Heart left ventricle (tissue), 16 donors: Measurements from ENCODE around the gene ZFP36. TPM values are rescaled to one million over a fixed set of nuclear protein-coding genes. Genes with fewer than 3 reads are reported as not detected.

Experiments
- ATAC-seq, 4 donors: fragments of 200-7000 bp; cut with Tn5 transposase; one replicate each; pipeline ENCODE4 v1.9.1; 2020 to 2022; ENCODE audit warnings: moderate library complexity in 4 of 4, mild to moderate bottlenecking in 3 of 4, moderate number of reproducible peaks in 1 of 4
- DNase-seq, 5 donors: peaks; one replicate each; pipeline ENCODE4 v3.0.0-alpha.2; 2020
- H3K27ac ChIP-seq, 12 donors: fragments of 200-600 bp; sonication (generic) in 4 of 12; one replicate each; pipeline versions ENCODE4 v1.5.0 to v1.8.0; 2016 to 2022; ENCODE audit warnings: mild to moderate bottlenecking in 2 of 12
- H3K27me3 ChIP-seq, 9 donors: fragments of 200-600 bp; sonication (generic) in 2 of 9; one replicate each; pipeline versions ENCODE4 v1.5.1 to v1.8.0; 2016 to 2022; ENCODE audit warnings: mild to moderate bottlenecking in 3 of 9
- H3K36me3 ChIP-seq, 9 donors: fragments of 200-600 bp; sonication (generic) in 2 of 9; one replicate each; pipeline versions ENCODE4 v1.5.0 to v1.8.0; 2018 to 2022; ENCODE audit warnings: mild to moderate bottlenecking in 2 of 9
- H3K4me1 ChIP-seq, 12 donors: fragments of 200-600 bp; sonication (generic) in 4 of 12; one replicate each; pipeline versions ENCODE4 v1.5.0 to v1.8.0; 2016 to 2022; ENCODE audit warnings: mild to moderate bottlenecking in 3 of 12
- H3K4me3 ChIP-seq, 12 donors: fragments of 200-600 bp; sonication (generic) in 4 of 12; one replicate each; pipeline versions ENCODE4 v1.5.0 to v1.8.0; 2017 to 2022; ENCODE audit warnings: mild to moderate bottlenecking in 9 of 12, moderate library complexity in 4 of 12
- H3K9me3 ChIP-seq, 12 donors: fragments of 200-600 bp; sonication (generic) in 4 of 12; one replicate each; pipeline versions ENCODE4 v1.5.0 to v1.8.0; 2016 to 2022; ENCODE audit warnings: mild to moderate bottlenecking in 1 of 12
- CTCF ChIP-seq, 12 donors: fragments of 200-600 bp; sonication (generic) in 4 of 12; IDR thresholded peaks; one replicate each; pipeline versions ENCODE4 v1.5.0 to v1.8.0; 2018 to 2022; ENCODE audit warnings: antibody characterized with exemption in 12 of 12, mild to moderate bottlenecking in 5 of 12
- POLR2A ChIP-seq, 2 donors: fragments of 450-650 bp; IDR thresholded peaks; one replicate each; pipeline ENCODE4 v1.6.1; 2017; ENCODE audit warnings: antibody characterized with exemption in 2 of 2, mild to moderate bottlenecking in 2 of 2, moderate library complexity in 2 of 2
- WGBS, 4 donors: extraction: QIAGEN DNeasy Blood & Tissue Kit in 2 of 4; methylation state at CpG; one replicate each; pipeline versions ENCODE4 v1.1.5 to v1.1.7; 2013 to 2018; 5-methylcytosine and 5-hydroxymethylcytosine counted together
- intact Hi-C, 10 donors: fragments of 100-400 bp; cut with DNase I; formaldehyde crosslinking; loops; one replicate each; pipeline versions ENCODE4 v1.11.1 to v1.14.2; 2022
- polyA plus RNA-seq, 2 donors: library from polyadenylated mRNA; stranded (reverse); fragments of 200-250 nt; gene quantifications; one replicate each; pipeline ENCODE4 v1.2.3, GENCODE V29; 2013
- total RNA-seq, 9 donors: library from RNA; depleted of rRNA in 2 of 9; stranded (reverse); fragments of >200 nt in 2 of 9; fragmentation: NEBNext Ultra II Directional in 3 of 9; extraction: Animal tissue kit (Norgen Biotek cat#: 25700) in 3 of 9; gene quantifications; one replicate each; pipeline versions ENCODE4 v1.1.0 to v1.2.4, GENCODE V29; 2016 to 2023
- donor health status: ischemic (EF 13 %, LVEDD 7.1; RV severe dilation, severe dysfunction).
- donor health status: healthy with polysubstance abuse.
- donor health status: DM: no; HTN: yes; CAD: no.
- donor health status: DM: no; HTN: no; CAD: no.
- donor health status: ischemic (EF 25% LVEDD 6.9; RV normal size, moderate dysfunction).
- donor health status: ischemic (EF 25% LVEDD 5.7; RV mildly dilated, moderate dysfunction).
- donor health status: healthy.
- donor health status: DM: yes; HTN: yes; CAD: no.
- donor health status: ischemic (EF 35%, LVEDD 5.7; RV mildly dilated, moderate dysfunction).
- donor health status: nonischemic (EF 11% LVEDD 7.7; RV severe dilation, severe dysfunction).
- donor health status: DM: yes; HTN: yes; CAD: no.
- donor health status: PGD.
- donor health status: ischemic (EF 29% LVEDD 5.4; RV normal size, mild dysfunction).
- donor health status: nonischemic (EF 23%, LVEDD 6.1; RV moderate dilation, normal function).

Gene ZFP36
- total and polyA plus RNA-seq, 11 donors = 16.1 to 145 (median 51.1) TPM

- no peak for TF ChIP-seq POLR2A (IDR thresholded peaks at IDR 0.05)
- peak; percentile 87 to 99 (median 94) for TF ChIP-seq CTCF (IDR thresholded peaks at IDR 0.05)
- intact Hi-C loops = loop anchor here in 8 of 10 donors (1.0 to 10.0 kb wide), 14 partner anchors 9 to 289 kb away; partner anchors contain the start of genes PAK4 (in 2 of the 8), RPS16 (in 2 of the 8), SAMD4B (in 2 of the 8) and EID2B (in 1 of the 8)
- Histone ChIP-seq H3K4me1 (peaks cover 7 to 60% (median 36%) of the 10 kb centered on the region in 12 donors), H3K9me3 (no peaks in the 10 kb centered on the region), H3K27ac (peak overlapping the region; percentile 94 to 100 (median 99)), H3K27me3 (peaks cover 0 to 5% (median 0%) of the 10 kb centered on the region in 9 donors), H3K36me3 (peaks cover 3 to 27% (median 20%) of the 10 kb centered on the region in 9 donors), H3K4me3 (peak overlapping the region in 10 of 12 donors; percentile 10 to 100 (median 86))
- DNase-seq (peak; percentile 88 to 94 (median 90)), ATAC-seq (peak; percentile 28 to 53 (median 36))
- WGBS, 4 donors = 0 to 1% (median 0%) methylated on average over 7 of the region's 7 CpGs
These were observed 5.1 kb downstream of the ZFP36 start for GRCh38 chr19:39411832-39412099.

- Histone ChIP-seq H3K4me3 (peak within 1 kb of the TSS; percentile 61 to 100 (median 85)), H3K27ac (peak within 1 kb of the TSS; percentile 94 to 100 (median 99)), H3K9me3 (no peaks in the 10 kb centered on the region), H3K36me3 (peaks cover 3 to 32% (median 25%) of the 10 kb centered on the region in 9 donors), H3K27me3 (peaks cover 0 to 5% (median 0%) of the 10 kb centered on the region in 9 donors), H3K4me1 (peaks cover 7 to 65% (median 37%) of the 10 kb centered on the region in 12 donors)
- WGBS, 4 donors = 0 to 1% (median 0%) methylated on average over 30 to 60 of the region's 60 CpGs
- ATAC-seq (peak; percentile 65 to 72 (median 71)), DNase-seq (peak; percentile 97 to 98 (median 97))
- peak in 1 of 2 donors; percentile 80 for TF ChIP-seq POLR2A (IDR thresholded peaks at IDR 0.05)
- TF ChIP-seq CTCF (IDR thresholded peaks at IDR 0.05) = peak; percentile 75 to 98 (median 89)
- intact Hi-C loops = loop anchor here in 8 of 10 donors (1.0 to 10.0 kb wide), 12 partner anchors 15 to 290 kb away; partner anchors contain the start of genes PAK4 (in 2 of the 8), RPS16 (in 2 of the 8), SAMD4B (in 2 of the 8) and EID2B (in 1 of the 8)
These were observed 5.6 kb downstream of the ZFP36 start, which contains the start of gene PLEKHG2 for GRCh38 chr19:39412100-39412866. Gene PLEKHG2, plus strand, starts transcription at chr19:39412669. Its CDS starts 1,418 bp downstream, at chr19:39414087.

GRCh38 chr19:39412867-39413271 lies 6.2 kb downstream of the ZFP36 start:
- TF ChIP-seq CTCF (IDR thresholded peaks at IDR 0.05) (peak in 4 of 12 donors; percentile 2 to 35 (median 20)), POLR2A (IDR thresholded peaks at IDR 0.05) (no peak)
- Histone ChIP-seq H3K4me3 (peak overlapping the region; percentile 61 to 100 (median 85)), H3K36me3 (peaks cover 3 to 33% (median 27%) of the 10 kb centered on the region in 9 donors), H3K27me3 (peaks cover 0 to 5% (median 0%) of the 10 kb centered on the region in 9 donors), H3K4me1 (peaks cover 7 to 67% (median 37%) of the 10 kb centered on the region in 12 donors), H3K27ac (peak overlapping the region; percentile 74 to 100 (median 99)), H3K9me3 (no peaks in the 10 kb centered on the region)
- ATAC-seq (no peak), DNase-seq (no peak)
- intact Hi-C loops = loop anchor here in 8 of 10 donors (1.0 to 10.0 kb wide), 12 partner anchors 16 to 291 kb away; partner anchors contain the start of genes PAK4 (in 2 of the 8), RPS16 (in 2 of the 8), SAMD4B (in 2 of the 8) and EID2B (in 1 of the 8)
- WGBS, 4 donors = 0% methylated on average over 20 to 24 of the region's 24 CpGs
